ENCODE measurements around the gene ENTPD8. TPM values are rescaled to one million over a fixed set of nuclear protein-coding genes. Genes with fewer than 3 reads are reported as not detected.

Gene ENTPD8
- total and polyA plus RNA-seq, 4 experiments from 2014 or later = not detected

GRCh38 chr9:137459601-137460362 is 18.6 kb upstream of the ENTPD8 start:
- Histone ChIP-seq H3K4me1 (ENCODE audit: insufficient read depth, low read length) (peaks cover 50% of the 10 kb centered on the region), H3K36me3 (ENCODE audit: insufficient read depth, low read length) (no peaks in the 10 kb centered on the region), H3K27ac (ENCODE audit: low read depth, low read length) (peak overlapping the region; percentile 57), H3K4me3 (ENCODE audit: low read length in 2 of 2) (peak overlapping the region; percentile 32 to 36), H3K9me3 (ENCODE audit: control insufficient read depth in 1 of 2, low read length in 2 of 2) (no peaks in the 10 kb centered on the region), H3K27me3 (ENCODE audit: insufficient read depth, low read length) (no peaks in the 10 kb centered on the region)
- peak overlapping the region in 7 of 8 donors; percentile 47 to 69 (median 57) for H3K4me3 Mint-ChIP-seq
- ChIA-PET CTCF (ENCODE audit: partially characterized antibody) (interaction anchor here (0.7 kb wide), 1 partner anchor 15 kb away, joined by 3 read pairs; no protein-coding TSS in a partner anchor), POLR2A (ENCODE audit: partially characterized antibody) (interaction anchor here (0.7 to 1.0 kb wide), 6 partner anchors 10 to 330 kb away, joined by 3 to 11 read pairs (median 4); partner anchors contain the start of genes EXD3, MRPL41 and NOXA1)
- H3K36me3 Mint-ChIP-seq = peaks cover 0 to 4% of the 10 kb centered on the region in 2 donors
- H3K9me3 Mint-ChIP-seq = no peaks in the 10 kb centered on the region
- H3K27ac Mint-ChIP-seq = peak overlapping the region; percentile 82 to 94 (median 87)
- peaks cover 5 to 25% (median 14%) of the 10 kb centered on the region in 4 donors for H3K4me1 Mint-ChIP-seq
- no peaks in the 10 kb centered on the region for H3K27me3 Mint-ChIP-seq
- intact Hi-C loops (cut with micrococcal nuclease) = loop anchor here (5.0 kb wide), 1 partner anchor 37 kb away; the partner anchor contains the start of genes EXD3 and NOXA1
- peak in 1 of 5 donors; percentile 26 for DNase-seq

GRCh38 chr9:137459152-137459600 is 18.0 kb upstream of the ENTPD8 start, which contains the start of gene NSMF:
TSS of gene NSMF (minus strand) at chr9:137459334. CDS start at chr9:137459102, 232 bp downstream.
- POLR2A ChIA-PET (ENCODE audit: partially characterized antibody) = interaction anchor here (0.7 to 1.0 kb wide), 6 partner anchors 9 to 329 kb away, joined by 3 to 11 read pairs (median 4); partner anchors contain the start of genes EXD3, MRPL41 and NOXA1
- peaks cover 5 to 31% (median 17%) of the 10 kb centered on the region in 4 donors for H3K4me1 Mint-ChIP-seq

GRCh38 chr9:137458194-137459151 is 17.3 kb upstream of the ENTPD8 start:
- Histone ChIP-seq H3K9me3 (ENCODE audit: control insufficient read depth in 1 of 2, low read length in 2 of 2) (no peaks in the 10 kb centered on the region), H3K4me3 (ENCODE audit: low read length in 2 of 2) (peak overlapping the region in 1 of 2 donors; percentile 46), H3K27me3 (ENCODE audit: insufficient read depth, low read length) (no peaks in the 10 kb centered on the region), H3K36me3 (ENCODE audit: insufficient read depth, low read length) (no peaks in the 10 kb centered on the region), H3K4me1 (ENCODE audit: insufficient read depth, low read length) (peaks cover 60% of the 10 kb centered on the region), H3K27ac (ENCODE audit: low read depth, low read length) (peak overlapping the region; percentile 18)
- Mint-ChIP-seq H3K27me3 (no peaks in the 10 kb centered on the region), H3K27ac (no peak overlapping the region), H3K36me3 (peaks cover 0 to 4% of the 10 kb centered on the region in 2 donors), H3K4me1 (peaks cover 5 to 34% (median 19%) of the 10 kb centered on the region in 4 donors), H3K9me3 (no peaks in the 10 kb centered on the region), H3K4me3 (peak overlapping the region in 1 of 8 donors; percentile 57)
- intact Hi-C loops (cut with micrococcal nuclease) = loop anchor here (5.0 kb wide), 1 partner anchor 36 kb away; the partner anchor contains the start of genes EXD3 and NOXA1
- CTCF ChIA-PET (ENCODE audit: partially characterized antibody) = no interaction called here
- DNase-seq = peak in 1 of 5 donors; percentile 48
- POLR2A ChIA-PET (ENCODE audit: partially characterized antibody) = interaction anchor here (1.0 kb wide), 5 partner anchors 9 to 93 kb away, joined by 3 to 11 read pairs (median 4); partner anchors contain the start of genes EXD3, MRPL41 and NOXA1

More at GRCh38 chr9:137459152-137459600, 18.0 kb upstream of the ENTPD8 start, which contains the start of gene NSMF:
- intact Hi-C loops (cut with micrococcal nuclease) = loop anchor here (5.0 kb wide), 1 partner anchor 37 kb away; the partner anchor contains the start of genes EXD3 and NOXA1
- Mint-ChIP-seq H3K4me3 (peak within 1 kb of the TSS in 7 of 8 donors; percentile 47 to 69 (median 57)), H3K36me3 (peaks cover 0 to 4% of the 10 kb centered on the region in 2 donors), H3K27me3 (no peaks in the 10 kb centered on the region), H3K27ac (peak within 1 kb of the TSS; percentile 82 to 94 (median 87)), H3K9me3 (no peaks in the 10 kb centered on the region)
- peak within 1 kb of the TSS; percentile 36 to 46 for H3K4me3 ChIP-seq (ENCODE audit: low read length in 2 of 2)
- H3K36me3 ChIP-seq (ENCODE audit: insufficient read depth, low read length) = no peaks in the 10 kb centered on the region
- H3K27me3 ChIP-seq (ENCODE audit: insufficient read depth, low read length) = no peaks in the 10 kb centered on the region
- H3K4me1 ChIP-seq (ENCODE audit: insufficient read depth, low read length) = peaks cover 56% of the 10 kb centered on the region
- peak within 1 kb of the TSS; percentile 57 for H3K27ac ChIP-seq (ENCODE audit: low read depth, low read length)
- H3K9me3 ChIP-seq (ENCODE audit: control insufficient read depth in 1 of 2, low read length in 2 of 2) = no peaks in the 10 kb centered on the region
- CTCF ChIA-PET (ENCODE audit: partially characterized antibody) = interaction anchor here (0.7 kb wide), 1 partner anchor 14 kb away, joined by 3 read pairs; no protein-coding TSS in a partner anchor
- peak; percentile 89 to 97 (median 94) for DNase-seq

- no peak overlapping the region for H3K4me3 ChIP-seq (ENCODE audit: low read length in 2 of 2)
- no peaks in the 10 kb centered on the region for H3K36me3 ChIP-seq (ENCODE audit: insufficient read depth, low read length)
- H3K4me1 ChIP-seq (ENCODE audit: insufficient read depth, low read length) = peaks cover 66% of the 10 kb centered on the region
- ChIA-PET CTCF (ENCODE audit: partially characterized antibody) (interaction anchor here (1.6 kb wide), 1 partner anchor 12 kb away, joined by 4 read pairs; no protein-coding TSS in a partner anchor), POLR2A (ENCODE audit: partially characterized antibody) (interaction anchor here (0.6 to 1.3 kb wide), 2 partner anchors 35 to 215 kb away, joined by 3 read pairs; no protein-coding TSS in a partner anchor)
- no peaks in the 10 kb centered on the region for H3K9me3 ChIP-seq (ENCODE audit: control insufficient read depth in 1 of 2, low read length in 2 of 2)
- Mint-ChIP-seq H3K27ac (peak overlapping the region in 2 of 7 donors; percentile 43 to 77), H3K9me3 (no peaks in the 10 kb centered on the region), H3K27me3 (no peaks in the 10 kb centered on the region), H3K36me3 (peaks cover 0 to 4% of the 10 kb centered on the region in 2 donors), H3K4me1 (peaks cover 5 to 41% (median 18%) of the 10 kb centered on the region in 4 donors), H3K4me3 (peak overlapping the region in 3 of 8 donors; percentile 51 to 59 (median 57))
- intact Hi-C loops (cut with micrococcal nuclease) = loop anchor here (5.0 kb wide), 1 partner anchor 35 kb away; the partner anchor contains the start of genes EXD3 and NOXA1
- H3K27me3 ChIP-seq (ENCODE audit: insufficient read depth, low read length) = no peaks in the 10 kb centered on the region
- peak in 1 of 5 donors; percentile 32 for DNase-seq
- H3K27ac ChIP-seq (ENCODE audit: low read depth, low read length) = no peak overlapping the region
Measured at GRCh38 chr9:137457406-137458193, 16.4 kb upstream of the ENTPD8 start.

GRCh38 chr9:137456864-137457405 is 15.8 kb upstream of the ENTPD8 start:
- Mint-ChIP-seq H3K27ac (peak overlapping the region in 2 of 7 donors; percentile 37 to 77), H3K27me3 (no peaks in the 10 kb centered on the region), H3K36me3 (peaks cover 0 to 4% of the 10 kb centered on the region in 2 donors), H3K9me3 (no peaks in the 10 kb centered on the region), H3K4me3 (peak overlapping the region in 3 of 8 donors; percentile 24 to 46 (median 30)), H3K4me1 (peaks cover 7 to 48% (median 20%) of the 10 kb centered on the region in 4 donors)
- no peaks in the 10 kb centered on the region for H3K36me3 ChIP-seq (ENCODE audit: insufficient read depth, low read length)
- ChIA-PET CTCF (ENCODE audit: partially characterized antibody) (interaction anchor here (1.6 kb wide), 1 partner anchor 11 kb away, joined by 4 read pairs; no protein-coding TSS in a partner anchor), POLR2A (ENCODE audit: partially characterized antibody) (interaction anchor here (0.6 to 1.3 kb wide), 2 partner anchors 34 to 215 kb away, joined by 3 read pairs; no protein-coding TSS in a partner anchor)
- intact Hi-C loops (cut with micrococcal nuclease) = loop anchor here (5.0 kb wide), 1 partner anchor 35 kb away; the partner anchor contains the start of genes EXD3 and NOXA1
- DNase-seq = peak in 1 of 5 donors; percentile 29
- H3K4me1 ChIP-seq (ENCODE audit: insufficient read depth, low read length) = peaks cover 66% of the 10 kb centered on the region
- no peak overlapping the region for H3K27ac ChIP-seq (ENCODE audit: low read depth, low read length)
- no peak overlapping the region for H3K4me3 ChIP-seq (ENCODE audit: low read length in 2 of 2)
- H3K9me3 ChIP-seq (ENCODE audit: control insufficient read depth in 1 of 2, low read length in 2 of 2) = no peaks in the 10 kb centered on the region
- no peaks in the 10 kb centered on the region for H3K27me3 ChIP-seq (ENCODE audit: insufficient read depth, low read length)

Data from CD4-positive, alpha-beta memory T cell (primary cell).